Myocyte (in vitro differentiated cells): ENCODE data around the gene PLCL1. TPM values are rescaled to one million over a fixed set of nuclear protein-coding genes. Genes with fewer than 3 reads are reported as not detected.

ENCODE experiments used
- DNase-seq: peaks from one replicate; pipeline ENCODE4 v3.0.0-alpha.2; 2012; ENCODE audit warnings: low read depth
- polyA plus RNA-seq: library from polyadenylated mRNA; unstranded; fragments of >200 nt; gene quantifications from one replicate; pipeline ENCODE4 v1.2.1, GENCODE V29; 2012; ENCODE audit warnings: missing spikeins
- total RNA-seq: library from RNA; depleted of rRNA; stranded (reverse); fragments of >200 nt; gene quantifications from 2 replicates; pipeline ENCODE4 v1.2.3, GENCODE V29; 2014

Gene PLCL1
- 0.83 and 2.5 TPM in 2 replicates for total RNA-seq
- 0.25 TPM for polyA plus RNA-seq

DNA sequence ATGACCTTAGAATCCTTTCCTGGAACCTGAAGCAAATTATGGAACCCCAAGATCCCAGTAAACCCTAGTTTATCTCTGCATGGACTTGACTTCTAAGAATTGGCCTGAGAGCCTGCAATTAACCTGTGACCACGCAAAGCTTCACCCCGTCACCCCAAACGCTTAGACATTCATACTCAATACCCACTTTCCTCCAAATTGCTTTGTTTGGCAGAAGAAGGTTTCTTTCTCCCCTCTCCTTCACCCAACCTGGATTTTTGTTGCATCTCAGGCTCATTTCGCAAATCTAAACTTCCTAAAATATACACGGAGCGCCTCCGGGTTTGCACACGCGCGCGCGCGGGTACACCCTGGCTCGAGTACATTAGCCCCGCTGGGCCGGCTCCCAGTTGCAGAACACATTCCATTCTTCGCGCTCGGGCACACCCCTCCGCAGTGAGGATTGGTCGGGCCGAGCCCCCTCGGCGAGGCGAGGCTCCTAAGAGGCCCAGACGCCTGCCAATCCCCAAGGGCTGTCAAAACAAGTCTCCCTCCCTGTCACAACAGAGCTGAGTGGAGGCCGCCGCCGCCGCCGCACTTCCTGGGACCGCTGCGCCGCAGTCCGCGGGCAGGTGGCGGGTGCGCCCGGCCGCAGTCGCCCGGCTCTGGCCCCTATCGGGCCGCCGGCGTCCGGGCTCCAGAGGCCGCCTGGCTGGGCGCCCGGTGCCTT is at the start of gene PLCL1:
PLCL1 (plus strand) TSS at position 545 of the 709 bp plus-strand sequence.
- peak; percentile 93 for DNase-seq

GRCh38 chr2:197759013-197759412 is 45.4 kb upstream of the PLCL1 start:
- no peak for DNase-seq

DNA sequence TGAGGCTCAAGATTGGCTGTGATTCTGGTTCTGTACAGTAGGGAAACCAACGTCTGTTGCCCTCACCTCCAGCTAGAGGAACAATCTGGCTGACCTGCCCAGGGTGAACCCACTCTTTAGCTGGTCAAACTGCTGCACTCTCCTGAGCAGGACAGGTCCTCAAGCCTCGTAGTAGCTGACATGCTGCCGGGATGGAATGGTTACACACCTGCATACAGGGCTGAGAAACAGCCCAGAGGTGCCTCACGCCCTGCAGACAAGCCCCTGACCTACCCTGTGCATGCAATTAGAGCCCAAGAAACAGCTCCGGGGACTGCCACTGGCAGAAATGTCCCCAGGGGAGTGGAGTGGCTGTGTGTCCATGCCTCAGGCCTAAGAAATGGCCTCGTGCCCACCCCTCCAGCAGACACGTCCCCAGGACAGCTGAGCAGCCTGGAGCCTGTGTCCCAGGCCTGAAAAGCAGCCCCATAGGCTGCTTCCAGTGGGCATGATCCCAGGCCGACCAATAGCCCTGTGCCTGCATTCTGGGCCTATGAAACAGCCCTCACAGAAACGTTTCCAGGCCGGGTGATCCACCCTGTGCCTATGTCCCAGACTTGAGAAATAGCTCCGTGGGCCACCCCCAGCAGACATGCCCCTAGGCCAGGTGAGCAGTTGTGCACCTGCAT is 44.6 kb upstream of the PLCL1 start:
- no peak for DNase-seq

- no peak for DNase-seq
These were observed 44.1 kb upstream of the PLCL1 start for GRCh38 chr2:197760293-197760657.

GRCh38 chr2:197777823-197778407 is 26.5 kb upstream of the PLCL1 start:
- peak; percentile 59 for DNase-seq

- DNase-seq, result no peak
These were observed 25.1 kb upstream of the PLCL1 start for GRCh38 chr2:197779261-197779660.

GRCh38 chr2:197782126-197782525 is 22.3 kb upstream of the PLCL1 start:
- no peak for DNase-seq

- DNase-seq, result no peak
These were observed 19.1 kb upstream of the PLCL1 start, which contains the start of gene BOLL for GRCh38 chr2:197784956-197785941. BOLL (minus strand) TSS chr2:197785319; CDS start chr2:197781850, 3,469 bp downstream.

GRCh38 chr2:197786010-197786877 is 18.1 kb upstream of the PLCL1 start:
- DNase-seq, result peak; percentile 60

DNA sequence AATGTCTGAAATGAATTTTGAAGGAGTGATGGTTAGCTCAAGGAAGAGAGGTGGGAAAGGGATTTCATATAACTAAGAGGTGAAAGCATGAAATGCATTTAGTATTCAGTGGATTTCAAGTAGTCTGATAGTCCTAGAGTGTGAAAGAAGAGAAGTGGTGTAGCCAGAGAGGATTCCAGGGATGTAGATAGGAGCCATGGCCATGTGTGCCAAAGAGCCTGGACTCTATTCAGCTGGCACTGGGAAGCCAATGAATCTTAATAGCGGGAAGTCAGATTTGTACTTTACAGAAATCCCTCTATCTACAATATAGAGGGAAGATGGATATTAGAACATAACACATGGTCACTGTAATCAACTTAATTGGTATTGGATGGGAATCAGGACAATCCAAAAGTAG is 10.9 kb upstream of the PLCL1 start:
- DNase-seq, result no peak

DNA sequence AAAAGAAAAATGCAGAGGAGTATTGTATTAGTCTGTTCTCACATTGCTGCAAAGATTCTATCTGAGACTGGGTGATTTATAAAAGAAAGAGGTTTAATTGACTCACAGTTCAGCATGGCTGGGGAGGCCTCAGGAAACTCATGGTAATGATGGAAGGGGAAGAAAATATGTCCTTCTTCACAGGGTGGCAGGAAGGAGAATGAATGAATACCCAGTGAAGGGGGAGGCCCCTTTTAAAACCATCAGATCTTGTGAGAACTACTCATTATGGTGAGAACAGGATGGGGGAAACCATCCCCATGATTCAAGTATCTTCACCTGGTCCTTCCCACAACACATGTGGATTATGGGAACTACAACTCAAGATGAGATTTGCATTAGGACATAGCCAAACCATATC is 9.1 kb upstream of the PLCL1 start:
- no peak for DNase-seq

DNA sequence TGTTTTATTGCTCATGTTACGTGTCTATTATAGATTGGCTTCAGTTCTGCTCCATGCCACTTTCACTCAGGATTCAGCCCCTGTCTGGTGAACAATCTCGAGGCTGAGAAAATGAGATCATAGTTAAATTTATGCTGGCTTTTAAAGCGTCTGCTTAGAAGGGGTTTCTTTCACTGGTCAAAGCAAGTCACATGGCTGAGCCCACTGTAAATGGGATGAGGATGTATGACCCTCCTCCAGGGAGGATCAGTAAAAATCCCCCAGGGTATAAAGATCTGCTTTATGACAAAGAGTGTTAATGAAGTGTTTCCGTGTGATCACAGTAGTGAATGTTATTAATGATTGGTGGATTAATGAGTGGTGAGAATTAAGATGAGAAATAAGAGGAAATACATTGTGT is 6.2 kb upstream of the PLCL1 start:
- DNase-seq, result peak; percentile 34

GRCh38 chr2:197799068-197799467 is 5.3 kb upstream of the PLCL1 start:
- peak; percentile 79 for DNase-seq

GRCh38 chr2:197800091-197800490 is 4.3 kb upstream of the PLCL1 start:
- DNase-seq, result no peak

DNA sequence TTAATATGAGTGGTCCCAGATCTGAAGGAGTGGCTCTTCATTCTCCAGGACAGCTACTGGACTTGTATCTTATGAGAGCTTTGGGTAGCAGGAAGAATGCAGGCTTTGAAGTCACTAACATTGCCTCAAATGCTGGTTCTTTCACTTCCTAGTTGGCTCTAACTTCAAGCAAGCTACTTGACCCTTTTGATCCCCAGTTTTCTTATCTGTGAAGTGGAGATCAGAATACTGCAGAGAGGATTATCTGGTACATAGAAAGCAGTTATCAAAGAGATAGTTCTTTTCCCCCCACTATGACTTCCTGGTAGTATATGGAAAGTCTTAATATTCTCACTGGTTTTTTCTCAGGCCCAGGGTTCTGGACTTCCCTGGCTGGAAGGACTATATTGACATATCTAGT is 3.4 kb upstream of the PLCL1 start:
- DNase-seq, result no peak

DNA sequence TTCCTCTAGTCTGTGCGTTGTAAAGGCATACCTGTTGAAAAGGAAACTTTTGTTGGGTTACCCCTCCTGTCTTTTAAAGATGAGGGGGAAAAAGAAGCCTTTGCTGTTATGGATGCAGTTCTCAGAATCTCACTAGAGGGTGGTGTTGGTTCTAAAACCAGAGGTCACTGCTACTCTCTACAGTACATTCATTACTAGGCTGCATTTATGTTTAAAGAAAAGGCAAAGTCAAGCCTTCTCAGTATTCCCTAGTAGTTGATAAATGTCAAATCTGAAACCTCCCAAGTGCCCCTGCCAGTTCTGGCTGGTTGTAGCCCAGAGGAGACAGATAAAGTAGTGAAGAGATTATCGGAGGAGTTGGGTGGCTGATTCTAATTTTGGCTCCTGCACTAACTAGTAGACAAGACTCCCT is 1.4 kb upstream of the PLCL1 start:
- DNase-seq, result peak; percentile 61

DNA sequence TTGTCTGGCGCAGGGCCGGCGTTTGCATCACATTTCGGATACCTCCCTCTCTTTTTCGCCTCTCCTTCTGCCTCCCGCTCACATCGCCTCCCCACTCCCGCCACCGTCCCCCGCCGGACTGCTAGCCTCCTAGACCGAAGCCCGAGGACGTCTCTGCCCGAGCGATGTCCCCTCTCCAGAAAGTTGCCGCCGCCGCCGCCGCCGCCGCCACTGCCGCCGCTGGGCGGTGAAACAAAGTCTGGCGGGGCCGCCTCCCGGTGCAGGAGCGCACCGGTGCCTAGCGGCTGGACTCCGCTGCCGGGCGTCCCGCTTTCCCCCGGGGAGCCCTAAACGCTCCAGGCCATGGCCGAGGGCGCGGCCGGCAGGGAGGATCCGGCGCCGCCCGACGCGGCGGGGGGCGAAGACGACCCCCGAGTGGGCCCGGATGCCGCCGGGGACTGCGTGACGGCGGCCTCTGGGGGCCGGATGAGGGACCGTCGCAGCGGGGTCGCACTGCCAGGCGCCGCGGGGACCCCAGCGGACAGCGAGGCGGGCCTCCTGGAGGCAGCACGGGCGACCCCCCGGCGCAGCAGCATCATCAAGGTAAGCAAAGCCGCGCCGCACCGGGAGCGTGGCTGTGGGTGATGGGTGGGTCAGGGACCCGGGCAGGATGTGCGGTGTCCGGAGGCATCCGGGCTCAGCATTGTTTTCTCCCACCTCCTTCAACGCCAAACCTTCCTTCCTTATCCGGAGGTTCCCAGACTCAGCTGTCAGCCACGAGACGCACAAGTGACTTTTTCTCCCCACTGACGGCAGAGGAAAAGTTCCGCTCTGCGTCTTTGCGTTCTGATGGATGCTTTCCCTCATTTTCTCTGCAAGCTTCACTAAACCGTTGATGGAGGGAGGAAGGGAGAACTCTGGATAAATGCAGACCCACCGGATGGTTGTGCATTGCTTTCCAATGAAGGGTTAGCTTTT is 643 bp downstream of the PLCL1 start:
- DNase-seq, result peak; percentile 18

- no peak for DNase-seq
These were observed 1.6 kb downstream of the PLCL1 start for GRCh38 chr2:197805715-197806633.
